Measurements from ENCODE around the gene KIF3B. TPM values are rescaled to one million over a fixed set of nuclear protein-coding genes. Genes with fewer than 3 reads are reported as not detected.

Gene KIF3B
- total and polyA plus RNA-seq, 2 of the 13 experiments (the other 11 are each of a cell fraction or from before 2014, with no cell fraction given), result 23.6 to 28.8 TPM

DNA sequence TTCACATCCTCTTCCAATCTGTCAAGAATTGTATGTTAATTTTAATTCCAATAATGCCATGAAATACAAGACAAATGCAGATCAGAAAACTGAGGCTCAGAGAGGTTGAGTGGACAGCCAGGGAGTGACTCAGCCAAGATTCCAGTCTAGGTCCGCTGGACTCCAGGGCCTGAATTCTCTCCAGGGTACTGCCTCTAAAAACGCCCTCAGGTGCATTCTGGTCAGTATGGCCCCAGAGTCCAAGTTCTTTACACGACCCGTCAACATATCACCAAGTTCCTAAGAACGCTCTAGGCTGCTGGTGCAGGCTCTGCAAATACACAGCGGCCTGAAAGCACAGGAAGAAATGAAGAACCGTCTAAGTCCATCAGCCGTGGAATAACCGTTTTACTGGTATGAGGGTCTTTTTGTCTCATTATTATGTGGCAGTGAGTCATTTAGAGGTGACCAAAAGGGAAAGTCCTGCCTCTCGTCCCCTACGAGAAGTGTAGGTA, 80.0 kb downstream of the KIF3B start (continued):
- TF ChIP-seq CCDC6 (CRISPR knock-in tag; IDR thresholded peaks at IDR 0.05), result no peak
- no peak for TF ChIP-seq ZNF432 (CRISPR knock-in tag; IDR thresholded peaks at IDR 0.05; ENCODE audit: borderline replicate concordance)
- peak; percentile 77 for TF ChIP-seq FOSL2 (CRISPR knock-in tag; IDR thresholded peaks at IDR 0.05)
- TF ChIP-seq ZNF333 (CRISPR knock-in tag; IDR thresholded peaks at IDR 0.05; ENCODE audit: borderline replicate concordance), result peak; percentile 21; the same call in 1 of the 2 replicates
- TF ChIP-seq, protein P1, sequence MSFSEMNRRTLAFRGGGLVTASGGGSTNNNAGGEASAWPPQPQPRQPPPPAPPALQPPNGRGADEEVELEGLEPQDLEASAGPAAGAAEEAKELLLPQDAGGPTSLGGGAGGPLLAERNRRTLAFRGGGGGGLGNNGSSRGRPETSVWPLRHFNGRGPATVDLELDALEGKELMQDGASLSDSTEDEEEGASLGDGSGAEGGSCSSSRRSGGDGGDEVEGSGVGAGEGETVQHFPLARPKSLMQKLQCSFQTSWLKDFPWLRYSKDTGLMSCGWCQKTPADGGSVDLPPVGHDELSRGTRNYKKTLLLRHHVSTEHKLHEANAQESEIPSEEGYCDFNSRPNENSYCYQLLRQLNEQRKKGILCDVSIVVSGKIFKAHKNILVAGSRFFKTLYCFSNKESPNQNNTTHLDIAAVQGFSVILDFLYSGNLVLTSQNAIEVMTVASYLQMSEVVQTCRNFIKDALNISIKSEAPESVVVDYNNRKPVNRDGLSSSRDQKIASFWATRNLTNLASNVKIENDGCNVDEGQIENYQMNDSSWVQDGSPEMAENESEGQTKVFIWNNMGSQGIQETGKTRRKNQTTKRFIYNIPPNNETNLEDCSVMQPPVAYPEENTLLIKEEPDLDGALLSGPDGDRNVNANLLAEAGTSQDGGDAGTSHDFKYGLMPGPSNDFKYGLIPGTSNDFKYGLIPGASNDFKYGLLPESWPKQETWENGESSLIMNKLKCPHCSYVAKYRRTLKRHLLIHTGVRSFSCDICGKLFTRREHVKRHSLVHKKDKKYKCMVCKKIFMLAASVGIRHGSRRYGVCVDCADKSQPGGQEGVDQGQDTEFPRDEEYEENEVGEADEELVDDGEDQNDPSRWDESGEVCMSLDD (CRISPR knock-in tag; IDR thresholded peaks at IDR 0.05; ENCODE audit: borderline replicate concordance), result no peak
- 0 out of 2 replicates have a peak, but pooled peaks have one; percentile 73 for TF ChIP-seq ZNF619 (CRISPR knock-in tag; IDR thresholded peaks at IDR 0.05)
- 0 out of 2 replicates have a peak, but pooled peaks have one; percentile 27 for TF ChIP-seq TBX3 (IDR thresholded peaks at IDR 0.05; ENCODE audit: borderline replicate concordance)
- no peak for TF ChIP-seq FOXM1 (CRISPR knock-in tag; IDR thresholded peaks at IDR 0.05)
- TF ChIP-seq, protein P2, sequence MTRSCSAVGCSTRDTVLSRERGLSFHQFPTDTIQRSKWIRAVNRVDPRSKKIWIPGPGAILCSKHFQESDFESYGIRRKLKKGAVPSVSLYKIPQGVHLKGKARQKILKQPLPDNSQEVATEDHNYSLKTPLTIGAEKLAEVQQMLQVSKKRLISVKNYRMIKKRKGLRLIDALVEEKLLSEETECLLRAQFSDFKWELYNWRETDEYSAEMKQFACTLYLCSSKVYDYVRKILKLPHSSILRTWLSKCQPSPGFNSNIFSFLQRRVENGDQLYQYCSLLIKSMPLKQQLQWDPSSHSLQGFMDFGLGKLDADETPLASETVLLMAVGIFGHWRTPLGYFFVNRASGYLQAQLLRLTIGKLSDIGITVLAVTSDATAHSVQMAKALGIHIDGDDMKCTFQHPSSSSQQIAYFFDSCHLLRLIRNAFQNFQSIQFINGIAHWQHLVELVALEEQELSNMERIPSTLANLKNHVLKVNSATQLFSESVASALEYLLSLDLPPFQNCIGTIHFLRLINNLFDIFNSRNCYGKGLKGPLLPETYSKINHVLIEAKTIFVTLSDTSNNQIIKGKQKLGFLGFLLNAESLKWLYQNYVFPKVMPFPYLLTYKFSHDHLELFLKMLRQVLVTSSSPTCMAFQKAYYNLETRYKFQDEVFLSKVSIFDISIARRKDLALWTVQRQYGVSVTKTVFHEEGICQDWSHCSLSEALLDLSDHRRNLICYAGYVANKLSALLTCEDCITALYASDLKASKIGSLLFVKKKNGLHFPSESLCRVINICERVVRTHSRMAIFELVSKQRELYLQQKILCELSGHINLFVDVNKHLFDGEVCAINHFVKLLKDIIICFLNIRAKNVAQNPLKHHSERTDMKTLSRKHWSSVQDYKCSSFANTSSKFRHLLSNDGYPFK (CRISPR knock-in tag; IDR thresholded peaks at IDR 0.05; ENCODE audit: borderline replicate concordance), result no peak
- TF ChIP-seq, protein P3, sequence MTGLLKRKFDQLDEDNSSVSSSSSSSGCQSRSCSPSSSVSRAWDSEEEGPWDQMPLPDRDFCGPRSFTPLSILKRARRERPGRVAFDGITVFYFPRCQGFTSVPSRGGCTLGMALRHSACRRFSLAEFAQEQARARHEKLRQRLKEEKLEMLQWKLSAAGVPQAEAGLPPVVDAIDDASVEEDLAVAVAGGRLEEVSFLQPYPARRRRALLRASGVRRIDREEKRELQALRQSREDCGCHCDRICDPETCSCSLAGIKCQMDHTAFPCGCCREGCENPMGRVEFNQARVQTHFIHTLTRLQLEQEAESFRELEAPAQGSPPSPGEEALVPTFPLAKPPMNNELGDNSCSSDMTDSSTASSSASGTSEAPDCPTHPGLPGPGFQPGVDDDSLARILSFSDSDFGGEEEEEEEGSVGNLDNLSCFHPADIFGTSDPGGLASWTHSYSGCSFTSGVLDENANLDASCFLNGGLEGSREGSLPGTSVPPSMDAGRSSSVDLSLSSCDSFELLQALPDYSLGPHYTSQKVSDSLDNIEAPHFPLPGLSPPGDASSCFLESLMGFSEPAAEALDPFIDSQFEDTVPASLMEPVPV (CRISPR knock-in tag; IDR thresholded peaks at IDR 0.05), result no peak
- TF ChIP-seq SNAI1 (CRISPR knock-in tag; IDR thresholded peaks at IDR 0.05; ENCODE audit: borderline replicate concordance), result no peak
- TF ChIP-seq ZNF883 (CRISPR knock-in tag; IDR thresholded peaks at IDR 0.05; ENCODE audit: not compliant biosample characterization), result peak; percentile 28
- TF ChIP-seq, protein P4, sequence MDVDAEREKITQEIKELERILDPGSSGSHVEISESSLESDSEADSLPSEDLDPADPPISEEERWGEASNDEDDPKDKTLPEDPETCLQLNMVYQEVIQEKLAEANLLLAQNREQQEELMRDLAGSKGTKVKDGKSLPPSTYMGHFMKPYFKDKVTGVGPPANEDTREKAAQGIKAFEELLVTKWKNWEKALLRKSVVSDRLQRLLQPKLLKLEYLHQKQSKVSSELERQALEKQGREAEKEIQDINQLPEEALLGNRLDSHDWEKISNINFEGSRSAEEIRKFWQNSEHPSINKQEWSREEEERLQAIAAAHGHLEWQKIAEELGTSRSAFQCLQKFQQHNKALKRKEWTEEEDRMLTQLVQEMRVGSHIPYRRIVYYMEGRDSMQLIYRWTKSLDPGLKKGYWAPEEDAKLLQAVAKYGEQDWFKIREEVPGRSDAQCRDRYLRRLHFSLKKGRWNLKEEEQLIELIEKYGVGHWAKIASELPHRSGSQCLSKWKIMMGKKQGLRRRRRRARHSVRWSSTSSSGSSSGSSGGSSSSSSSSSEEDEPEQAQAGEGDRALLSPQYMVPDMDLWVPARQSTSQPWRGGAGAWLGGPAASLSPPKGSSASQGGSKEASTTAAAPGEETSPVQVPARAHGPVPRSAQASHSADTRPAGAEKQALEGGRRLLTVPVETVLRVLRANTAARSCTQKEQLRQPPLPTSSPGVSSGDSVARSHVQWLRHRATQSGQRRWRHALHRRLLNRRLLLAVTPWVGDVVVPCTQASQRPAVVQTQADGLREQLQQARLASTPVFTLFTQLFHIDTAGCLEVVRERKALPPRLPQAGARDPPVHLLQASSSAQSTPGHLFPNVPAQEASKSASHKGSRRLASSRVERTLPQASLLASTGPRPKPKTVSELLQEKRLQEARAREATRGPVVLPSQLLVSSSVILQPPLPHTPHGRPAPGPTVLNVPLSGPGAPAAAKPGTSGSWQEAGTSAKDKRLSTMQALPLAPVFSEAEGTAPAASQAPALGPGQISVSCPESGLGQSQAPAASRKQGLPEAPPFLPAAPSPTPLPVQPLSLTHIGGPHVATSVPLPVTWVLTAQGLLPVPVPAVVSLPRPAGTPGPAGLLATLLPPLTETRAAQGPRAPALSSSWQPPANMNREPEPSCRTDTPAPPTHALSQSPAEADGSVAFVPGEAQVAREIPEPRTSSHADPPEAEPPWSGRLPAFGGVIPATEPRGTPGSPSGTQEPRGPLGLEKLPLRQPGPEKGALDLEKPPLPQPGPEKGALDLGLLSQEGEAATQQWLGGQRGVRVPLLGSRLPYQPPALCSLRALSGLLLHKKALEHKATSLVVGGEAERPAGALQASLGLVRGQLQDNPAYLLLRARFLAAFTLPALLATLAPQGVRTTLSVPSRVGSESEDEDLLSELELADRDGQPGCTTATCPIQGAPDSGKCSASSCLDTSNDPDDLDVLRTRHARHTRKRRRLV (CRISPR knock-in tag; IDR thresholded peaks at IDR 0.05), result no peak; the same call in 1 of the 2 replicates
- no peak for TF ChIP-seq ZNF75D (CRISPR knock-in tag; IDR thresholded peaks at IDR 0.05; ENCODE audit: borderline replicate concordance)
- TF ChIP-seq ZNF775 (CRISPR knock-in tag; IDR thresholded peaks at IDR 0.05; ENCODE audit: borderline replicate concordance), result no peak
- no peak for TF ChIP-seq HNRNPLL (IDR thresholded peaks at IDR 0.05; ENCODE audit: low read depth, low read length, poor library complexity, severe bottlenecking)
